HEK293 (cell line): ENCODE results near the gene KLF13.

Experiments
- CTCF ChIP-seq: fragments of 450-650 bp; formaldehyde crosslinking; IDR thresholded peaks from 2 replicates; pipeline ENCODE4 v1.5.1; 2016; ENCODE audit warnings: missing biosample characterization, missing genetic modification characterization
- INSM2 ChIP-seq: fragments of 450-650 bp; formaldehyde crosslinking; IDR thresholded peaks from 2 replicates; pipeline ENCODE4 v1.5.1; 2016; ENCODE audit warnings: missing biosample characterization, missing genetic modification characterization
- KLF1 ChIP-seq: fragments of 450-650 bp; formaldehyde crosslinking; IDR thresholded peaks from 2 replicates; pipeline ENCODE4 v1.5.1; 2016; ENCODE audit warnings: missing biosample characterization, missing genetic modification characterization
- KLF9 ChIP-seq: fragments of 450-650 bp; formaldehyde crosslinking; IDR thresholded peaks from 2 replicates; pipeline ENCODE4 v1.5.1; 2016; ENCODE audit warnings: missing biosample characterization, missing genetic modification characterization, low read depth
- MYNN ChIP-seq: fragments of 450-650 bp; formaldehyde crosslinking; IDR thresholded peaks from 2 replicates; pipeline ENCODE4 v1.5.1; 2016; ENCODE audit warnings: missing biosample characterization, missing genetic modification characterization, borderline replicate concordance
- ZBTB49 ChIP-seq: fragments of 450-650 bp; formaldehyde crosslinking; IDR thresholded peaks from 2 replicates; pipeline ENCODE4 v1.5.1; 2016; ENCODE audit warnings: missing biosample characterization, missing genetic modification characterization, low read depth
- ZNF24 ChIP-seq: fragments of 450-650 bp; formaldehyde crosslinking; IDR thresholded peaks from 2 replicates; pipeline ENCODE4 v1.5.1; 2016; ENCODE audit warnings: missing biosample characterization, missing genetic modification characterization
- ZNF302 ChIP-seq: fragments of 450-650 bp; formaldehyde crosslinking; IDR thresholded peaks from 2 replicates; pipeline ENCODE4 v1.5.1; 2016; ENCODE audit warnings: missing biosample characterization, missing genetic modification characterization, low read depth
- ZNF707 ChIP-seq: fragments of 450-650 bp; formaldehyde crosslinking; IDR thresholded peaks from 2 replicates; pipeline ENCODE4 v1.5.1; 2016; ENCODE audit warnings: missing biosample characterization, missing genetic modification characterization
- ZSCAN5A ChIP-seq: fragments of 450-650 bp; formaldehyde crosslinking; IDR thresholded peaks from 2 replicates; pipeline ENCODE4 v1.5.1; 2016; ENCODE audit warnings: missing biosample characterization, missing genetic modification characterization

- TF ChIP-seq CTCF (no peak), ZNF24 (no peak), MYNN (no peak), ZNF302 (tag by site-specific recombination) (no peak), ZBTB49 (tag by site-specific recombination) (no peak), ZSCAN5A (tag by site-specific recombination) (no peak), KLF1 (no peak), INSM2 (tag by site-specific recombination) (no peak), ZNF707 (tag by site-specific recombination) (no peak), KLF9 (tag by site-specific recombination) (no peak)
Observed at GRCh38 chr15:31302029-31302657, 24.5 kb upstream of the KLF13 start.
